CD4-positive, CD25-positive, alpha-beta regulatory T cell (primary cell): ENCODE data around the gene AKT1. TPM values are rescaled to one million over a fixed set of nuclear protein-coding genes. Genes with fewer than 3 reads are reported as not detected.

Experiments used
- ATAC-seq, 2 donors: fragments of 150-1000 bp; cut with Tn5 transposase; one replicate each; pipeline ENCODE4 v1.10.0; 2021; ENCODE audit warnings: low read depth in 2 of 2, moderate number of reproducible peaks in 2 of 2, moderate library complexity in 1 of 2
- DNase-seq, 3 donors: peaks; one replicate each; pipeline versions ENCODE4 v3.0.0 to v3.0.0-alpha.2; 2012 to 2022; ENCODE audit warnings: mixed read lengths in 1 of 3
- H3K27ac ChIP-seq: one replicate; pipeline ENCODE4 v1.7.0; 2013; ENCODE audit warnings: mild to moderate bottlenecking, low read length; ENCODE audit not compliant: insufficient read depth, poor library complexity, severe bottlenecking
- H3K27me3 ChIP-seq: one replicate; pipeline ENCODE4 v1.7.0; 2013; ENCODE audit warnings: low read length; ENCODE audit not compliant: control insufficient read depth, insufficient read depth
- H3K36me3 ChIP-seq: one replicate; pipeline ENCODE4 v1.7.0; 2013; ENCODE audit warnings: mild to moderate bottlenecking, low read length, moderate library complexity; ENCODE audit not compliant: control insufficient read depth, insufficient read depth
- H3K4me1 ChIP-seq: 2 replicates; pipeline ENCODE4 v1.7.0; 2013; ENCODE audit warnings: mild to moderate bottlenecking, low read length; ENCODE audit not compliant: insufficient read depth, control insufficient read depth, poor library complexity, severe bottlenecking
- H3K4me3 ChIP-seq: one replicate; pipeline ENCODE4 v1.7.0; 2013; ENCODE audit warnings: low read depth, mild to moderate bottlenecking, low read length, moderate library complexity
- H3K9me3 ChIP-seq, 2 experiments: 1 replicate in 1 of 2; 2 replicates in 1 of 2; pipeline ENCODE4 v1.7.0; 2013; ENCODE audit warnings: low read length in 2 of 2, mild to moderate bottlenecking in 1 of 2, moderate library complexity in 1 of 2; ENCODE audit not compliant: control insufficient read depth in 2 of 2
- H3K27ac Mint-ChIP-seq, 3 donors: one replicate each; pipeline ENCODE4 v1.8.0; 2020 to 2022; ENCODE audit warnings: mild to moderate bottlenecking in 3 of 3, mixed read lengths in 3 of 3, moderate library complexity in 2 of 3
- H3K27me3 Mint-ChIP-seq: one replicate; pipeline ENCODE4 v1.8.0; 2022; ENCODE audit warnings: mild to moderate bottlenecking, mixed read lengths
- H3K36me3 Mint-ChIP-seq: one replicate; pipeline ENCODE4 v1.8.0; 2020; ENCODE audit warnings: mixed read lengths
- H3K4me1 Mint-ChIP-seq, 4 donors: one replicate each; pipeline ENCODE4 v1.8.0; 2020 to 2022; ENCODE audit warnings: mixed read lengths in 4 of 4, mild to moderate bottlenecking in 1 of 4
- H3K4me3 Mint-ChIP-seq, 4 donors: one replicate each; pipeline ENCODE4 v1.8.0; 2020 to 2022; ENCODE audit warnings: mild to moderate bottlenecking in 4 of 4, mixed read lengths in 4 of 4, moderate library complexity in 3 of 4
- H3K9me3 Mint-ChIP-seq, 7 donors: one replicate each; pipeline ENCODE4 v1.8.0; 2020 to 2022; ENCODE audit warnings: mixed read lengths in 7 of 7, mild to moderate bottlenecking in 3 of 7, moderate library complexity in 2 of 7
- polyA plus RNA-seq, 4 donors: library from polyadenylated mRNA; unstranded; fragments of 300-500 nt; fragmentation: Illumina TruSeq; gene quantifications; one replicate each; pipeline ENCODE4 v1.2.3, GENCODE V29; 2021
- total RNA-seq: library from RNA; stranded (reverse); gene quantifications from one replicate; pipeline ENCODE4 v1.2.3, GENCODE V29; 2022

AKT1 gene
- total and polyA plus RNA-seq, 5 donors from 2014 or later = 6.3 to 86.0 (median 16.5) TPM

GRCh38 chr14:104822821-104823615 lies 27.5 kb upstream of the AKT1 start:
- Histone ChIP-seq H3K27ac (no peak overlapping the region), H3K4me3 (no peak overlapping the region), H3K27me3 (peaks cover 7% of the 10 kb centered on the region), H3K9me3 (no peaks in the 10 kb centered on the region), H3K4me1 (peaks cover 19% of the 10 kb centered on the region), H3K36me3 (no peaks in the 10 kb centered on the region)
- Mint-ChIP-seq H3K27me3 (peaks cover 9% of the 10 kb centered on the region), H3K4me3 (no peak overlapping the region), H3K27ac (peak overlapping the region in 1 of 3 donors; percentile 5), H3K36me3 (no peaks in the 10 kb centered on the region), H3K4me1 (peaks cover 5 to 31% (median 9%) of the 10 kb centered on the region in 4 donors), H3K9me3 (peaks cover 0 to 5% (median 0%) of the 10 kb centered on the region in 7 donors)
- ATAC-seq (no peak), DNase-seq (no peak)

- H3K9me3 ChIP-seq = no peaks in the 10 kb centered on the region
- no peak for ATAC-seq
These were observed 26.5 kb upstream of the AKT1 start for GRCh38 chr14:104821971-104822608.

GRCh38 chr14:104821229-104821945 lies 25.8 kb upstream of the AKT1 start:
- Histone ChIP-seq H3K36me3 (no peaks in the 10 kb centered on the region), H3K27ac (no peak overlapping the region), H3K4me3 (no peak overlapping the region), H3K27me3 (peaks cover 7% of the 10 kb centered on the region), H3K9me3 (no peaks in the 10 kb centered on the region), H3K4me1 (peaks cover 15% of the 10 kb centered on the region)
- H3K9me3 Mint-ChIP-seq = peaks cover 0 to 5% (median 0%) of the 10 kb centered on the region in 7 donors
- peaks cover 5% of the 10 kb centered on the region for H3K27me3 Mint-ChIP-seq
- DNase-seq (no peak), ATAC-seq (no peak)
- H3K4me1 Mint-ChIP-seq = peaks cover 6 to 31% (median 8%) of the 10 kb centered on the region in 4 donors
- H3K4me3 Mint-ChIP-seq = no peak overlapping the region
- no peaks in the 10 kb centered on the region for H3K36me3 Mint-ChIP-seq
- H3K27ac Mint-ChIP-seq = no peak overlapping the region

More at GRCh38 chr14:104821971-104822608, 26.5 kb upstream of the AKT1 start:
- no peak overlapping the region for H3K4me3 Mint-ChIP-seq
- peaks cover 0 to 5% (median 0%) of the 10 kb centered on the region in 7 donors for H3K9me3 Mint-ChIP-seq
- peaks cover under 1 to 26% (median 6%) of the 10 kb centered on the region in 4 donors for H3K4me1 Mint-ChIP-seq
- H3K36me3 Mint-ChIP-seq = no peaks in the 10 kb centered on the region
- no peak overlapping the region for H3K27ac Mint-ChIP-seq
- DNase-seq = no peak
- H3K27me3 ChIP-seq = peaks cover 7% of the 10 kb centered on the region
- H3K4me1 ChIP-seq = peaks cover 11% of the 10 kb centered on the region
- no peaks in the 10 kb centered on the region for H3K36me3 ChIP-seq
- no peak overlapping the region for H3K4me3 ChIP-seq
- no peak overlapping the region for H3K27ac ChIP-seq
- peaks cover 5% of the 10 kb centered on the region for H3K27me3 Mint-ChIP-seq

- H3K27me3 Mint-ChIP-seq = peaks cover 5% of the 10 kb centered on the region
- H3K4me3 Mint-ChIP-seq = peak overlapping the region in 1 of 4 donors; percentile 63
- peaks cover 7 to 30% (median 8%) of the 10 kb centered on the region in 4 donors for H3K4me1 Mint-ChIP-seq
- Histone ChIP-seq H3K36me3 (no peaks in the 10 kb centered on the region), H3K4me3 (no peak overlapping the region), H3K4me1 (peaks cover 13% of the 10 kb centered on the region), H3K9me3 (no peaks in the 10 kb centered on the region), H3K27me3 (peaks cover 7% of the 10 kb centered on the region), H3K27ac (no peak overlapping the region)
- H3K27ac Mint-ChIP-seq = no peak overlapping the region
- peaks cover 0 to 5% (median 0%) of the 10 kb centered on the region in 7 donors for H3K9me3 Mint-ChIP-seq
- ATAC-seq = no peak
- DNase-seq = no peak
- no peaks in the 10 kb centered on the region for H3K36me3 Mint-ChIP-seq
These were observed 25.2 kb upstream of the AKT1 start for GRCh38 chr14:104820669-104821228.

GRCh38 chr14:104819361-104819781 lies 23.8 kb upstream of the AKT1 start:
- no peaks in the 10 kb centered on the region for H3K9me3 ChIP-seq
- Mint-ChIP-seq H3K4me3 (peak overlapping the region in 2 of 4 donors; percentile 51 to 63), H3K36me3 (no peaks in the 10 kb centered on the region), H3K4me1 (peaks cover under 1 to 24% (median 12%) of the 10 kb centered on the region in 4 donors), H3K27me3 (peaks cover 5% of the 10 kb centered on the region), H3K9me3 (peaks cover 0 to 4% (median 0%) of the 10 kb centered on the region in 7 donors), H3K27ac (no peak overlapping the region)
- no peak for DNase-seq
- no peaks in the 10 kb centered on the region for H3K36me3 ChIP-seq
- no peak for ATAC-seq
- H3K4me1 ChIP-seq = peaks cover 19% of the 10 kb centered on the region
- no peak overlapping the region for H3K27ac ChIP-seq
- peaks cover 2% of the 10 kb centered on the region for H3K27me3 ChIP-seq
- no peak overlapping the region for H3K4me3 ChIP-seq

- H3K27me3 ChIP-seq = no peaks in the 10 kb centered on the region
- H3K4me1 Mint-ChIP-seq = peaks cover 0 to 26% (median 17%) of the 10 kb centered on the region in 4 donors
- no peak for ATAC-seq
- H3K27me3 Mint-ChIP-seq = peaks cover under 1% of the 10 kb centered on the region
- H3K27ac ChIP-seq = no peak overlapping the region
- H3K4me3 ChIP-seq = no peak overlapping the region
- H3K9me3 ChIP-seq = no peaks in the 10 kb centered on the region
- no peak for DNase-seq
- peak overlapping the region in 1 of 3 donors; percentile 76 for H3K27ac Mint-ChIP-seq
- no peaks in the 10 kb centered on the region for H3K36me3 ChIP-seq
- H3K36me3 Mint-ChIP-seq = no peaks in the 10 kb centered on the region
- H3K4me1 ChIP-seq = peaks cover 21% of the 10 kb centered on the region
- H3K9me3 Mint-ChIP-seq = no peaks in the 10 kb centered on the region
- H3K4me3 Mint-ChIP-seq = peak overlapping the region in 1 of 4 donors; percentile 69
These were observed 23.2 kb upstream of the AKT1 start for GRCh38 chr14:104818714-104819161.
